AG04449 (cell line): Measurements from ENCODE around the gene MLYCD.

Experiments
- CTCF ChIA-PET: fragments of 350-600 bp; formaldehyde crosslinking; extraction: SDS; loops from one replicate; lab custom pipeline; 2021; ENCODE audit warnings: antibody characterized with exemption; lab: Yijun Ruan, JAX
- POLR2A ChIA-PET: fragments of 400-600, 350-600 bp; formaldehyde crosslinking; extraction: SDS; loops from one replicate; lab custom pipeline; 2020; ENCODE audit warnings: antibody characterized with exemption, inconsistent platforms; lab: Yijun Ruan, JAX
- DNase-seq: peaks from one replicate; pipeline ENCODE4 v3.0.0-alpha.2; 2010; ENCODE audit warnings: low read depth, low spot score
- H3K4me3 ChIP-seq: 2 replicates; pipeline ENCODE4 v1.5.1; 2011; ENCODE audit warnings: low read depth, mild to moderate bottlenecking, control low read depth, low read length
- TF ChIP-seq, protein P1 (sequence below): IDR thresholded peaks from one replicate; pipeline ENCODE4 v1.5.1; 2011; ENCODE audit warnings: mild to moderate bottlenecking, moderate library complexity, low read length, control low read depth, inconsistent platforms; ENCODE audit not compliant: insufficient read depth; ENCODE audit errors: missing control alignments

The MLYCD gene

GRCh38 chr16:83943516-83944050 is 44.7 kb downstream of the MLYCD start:
- TF ChIP-seq, protein P1, sequence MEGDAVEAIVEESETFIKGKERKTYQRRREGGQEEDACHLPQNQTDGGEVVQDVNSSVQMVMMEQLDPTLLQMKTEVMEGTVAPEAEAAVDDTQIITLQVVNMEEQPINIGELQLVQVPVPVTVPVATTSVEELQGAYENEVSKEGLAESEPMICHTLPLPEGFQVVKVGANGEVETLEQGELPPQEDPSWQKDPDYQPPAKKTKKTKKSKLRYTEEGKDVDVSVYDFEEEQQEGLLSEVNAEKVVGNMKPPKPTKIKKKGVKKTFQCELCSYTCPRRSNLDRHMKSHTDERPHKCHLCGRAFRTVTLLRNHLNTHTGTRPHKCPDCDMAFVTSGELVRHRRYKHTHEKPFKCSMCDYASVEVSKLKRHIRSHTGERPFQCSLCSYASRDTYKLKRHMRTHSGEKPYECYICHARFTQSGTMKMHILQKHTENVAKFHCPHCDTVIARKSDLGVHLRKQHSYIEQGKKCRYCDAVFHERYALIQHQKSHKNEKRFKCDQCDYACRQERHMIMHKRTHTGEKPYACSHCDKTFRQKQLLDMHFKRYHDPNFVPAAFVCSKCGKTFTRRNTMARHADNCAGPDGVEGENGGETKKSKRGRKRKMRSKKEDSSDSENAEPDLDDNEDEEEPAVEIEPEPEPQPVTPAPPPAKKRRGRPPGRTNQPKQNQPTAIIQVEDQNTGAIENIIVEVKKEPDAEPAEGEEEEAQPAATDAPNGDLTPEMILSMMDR: no peak
- ChIA-PET POLR2A (no interaction called here), CTCF (interaction anchor here (0.7 to 2.3 kb wide), 2 partner anchors 9 to 10 kb away, joined by 3 to 9 read pairs; partner anchors contain the start of gene OSGIN1)
- DNase-seq: no peak
- no peak overlapping the region for H3K4me3 ChIP-seq

DNA sequence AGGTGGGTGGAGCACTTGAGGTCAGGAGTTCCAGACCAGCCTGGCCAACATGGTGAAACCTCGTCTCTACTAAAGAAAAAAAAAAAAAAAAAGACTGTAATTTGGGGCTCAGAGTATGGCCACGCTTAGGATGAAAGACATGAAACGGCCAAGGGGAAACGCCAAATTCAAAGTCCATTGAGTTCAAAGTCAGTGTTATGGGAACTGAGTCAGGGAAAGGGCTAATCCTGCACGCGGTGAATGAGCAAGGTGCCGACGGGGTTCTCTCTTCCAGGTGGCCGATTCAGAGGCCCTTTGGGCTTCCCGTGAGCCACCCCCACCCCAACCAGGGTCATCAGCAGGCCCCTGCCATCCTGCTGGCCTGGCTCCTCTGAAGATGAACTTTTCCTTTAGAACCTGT is 46.7 kb downstream of the MLYCD start:
- H3K4me3 ChIP-seq: no peak overlapping the region
- CTCF ChIA-PET: interaction anchor here (1.2 to 2.3 kb wide), 2 partner anchors 8 to 120 kb away, joined by 3 to 9 read pairs; partner anchors contain the start of gene OSGIN1
- no peak for DNase-seq
- POLR2A ChIA-PET: no interaction called here
- TF ChIP-seq, protein P1: no peak

DNA sequence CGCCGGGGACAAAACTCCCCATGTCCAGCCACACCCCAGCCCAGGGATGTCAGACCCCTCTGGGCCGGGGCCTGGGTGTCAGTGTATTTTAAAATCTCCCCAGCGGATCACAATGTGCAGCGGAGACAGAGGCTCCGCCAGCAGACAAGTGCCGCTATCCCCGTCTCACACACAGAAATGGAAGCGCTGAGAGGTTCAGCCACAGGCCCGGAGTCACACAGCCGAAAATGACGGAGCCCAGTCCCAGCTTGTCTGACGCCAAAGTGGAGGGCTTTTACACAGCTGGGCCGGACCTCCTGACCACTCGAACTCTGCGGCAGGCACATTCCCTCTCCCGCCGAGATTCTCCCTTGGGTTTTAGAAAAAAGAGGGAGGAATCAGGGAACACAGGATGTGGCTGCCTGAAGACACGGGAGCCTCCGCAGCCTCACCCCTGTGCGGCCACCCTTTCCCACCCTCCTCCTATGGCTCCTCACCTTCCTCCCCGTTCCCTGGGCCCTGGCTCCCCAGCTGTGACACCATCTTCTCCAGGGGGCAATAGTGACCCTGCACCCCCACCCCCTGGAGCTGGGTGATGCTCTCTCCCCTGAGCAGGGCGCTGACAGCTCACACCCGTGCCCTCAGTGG is 47.4 kb downstream of the MLYCD start:
- CTCF ChIA-PET: interaction anchor here (1.2 to 2.3 kb wide), 3 partner anchors 7 to 120 kb away, joined by 3 to 15 read pairs (median 9); partner anchors contain the start of gene OSGIN1
- TF ChIP-seq, protein P1: no peak
- DNase-seq: no peak
- no peak overlapping the region for H3K4me3 ChIP-seq
- POLR2A ChIA-PET: no interaction called here

- ChIA-PET POLR2A (no interaction called here), CTCF (interaction anchor here (1.2 to 2.0 kb wide), 3 partner anchors 10 to 119 kb away, joined by 3 to 15 read pairs (median 5); no protein-coding TSS in a partner anchor)
- no peak for DNase-seq
- no peak overlapping the region for H3K4me3 ChIP-seq
- TF ChIP-seq, protein P1: no peak
Observed at GRCh38 chr16:83946781-83947566, 48.1 kb downstream of the MLYCD start.

GRCh38 chr16:83947642-83948234 is 48.8 kb downstream of the MLYCD start:
- DNase-seq: no peak
- POLR2A ChIA-PET: no interaction called here
- CTCF ChIA-PET: interaction anchor here (0.9 to 2.0 kb wide), 3 partner anchors 10 to 118 kb away, joined by 3 to 15 read pairs (median 5); no protein-coding TSS in a partner anchor
- TF ChIP-seq, protein P1: no peak
- no peak overlapping the region for H3K4me3 ChIP-seq
